Panc1 (cell line): ENCODE results near the gene SLX4IP. TPM values are rescaled to one million over a fixed set of nuclear protein-coding genes. Genes with fewer than 3 reads are reported as not detected.

ENCODE experiments used
- ATAC-seq: fragments of 200-7000 bp; cut with Tn5 transposase; 2 replicates; pipeline ENCODE4 v1.9.1; 2020; ENCODE audit warnings: mild to moderate bottlenecking, moderate library complexity
- BruUV-seq: library from RNA; stranded (reverse); fragments of 400-500 nt; replicated peaks from 2 replicates; lab custom pipeline; 2021; lab: Mats Ljungman, UMichigan
- CTCF ChIA-PET: fragments of 300-600 bp; sonication (Branson Sonifier 250); formaldehyde crosslinking; loops from one replicate; lab custom pipeline; 2022; ENCODE audit warnings: antibody characterized with exemption; lab: Charles Lee
- POLR2A ChIA-PET: fragments of 300-600 bp; sonication (Branson Sonifier 250); formaldehyde crosslinking; loops from one replicate; lab custom pipeline; 2022; ENCODE audit warnings: antibody characterized with exemption; lab: Charles Lee
- DNase-seq: peaks from one replicate; pipeline ENCODE4 v3.0.0-alpha.2; 2010; ENCODE audit warnings: low read depth, low spot score
- H3K27ac ChIP-seq: 2 replicates; pipeline ENCODE4 v1.5.1; 2011; ENCODE audit warnings: mild to moderate bottlenecking, low read length, inconsistent platforms
- H3K27me3 ChIP-seq: fragments of 200-500 bp; sonication (Bioruptor generic); 2 replicates; pipeline ENCODE4 v1.6.0; 2014; ENCODE audit warnings: low read length, inconsistent platforms; ENCODE audit not compliant: control insufficient read depth, insufficient read depth
- H3K36me3 ChIP-seq: fragments of 200-500 bp; sonication (Bioruptor generic); 2 replicates; pipeline ENCODE4 v1.5.1; 2014; ENCODE audit warnings: inconsistent platforms, mild to moderate bottlenecking, low read length, moderate library complexity; ENCODE audit not compliant: control insufficient read depth, insufficient read depth
- H3K4me1 ChIP-seq: 2 replicates; pipeline ENCODE4 v1.5.1; 2011; ENCODE audit warnings: inconsistent platforms, mild to moderate bottlenecking, low read length, moderate library complexity; ENCODE audit not compliant: control insufficient read depth, insufficient read depth
- H3K4me3 ChIP-seq, 2 experiments: 2 replicates each; pipeline ENCODE4 v1.5.1; 2011 to 2012; ENCODE audit warnings: low read depth in 2 of 2, low read length in 2 of 2, mild to moderate bottlenecking in 2 of 2, inconsistent platforms in 1 of 2, moderate library complexity in 1 of 2
- H3K9me3 ChIP-seq: fragments of 200-500 bp; sonication (Bioruptor generic); 2 replicates; pipeline ENCODE4 v1.5.1; 2014; ENCODE audit warnings: low read depth, mild to moderate bottlenecking, inconsistent platforms, low read length, moderate library complexity; ENCODE audit not compliant: control insufficient read depth, insufficient read depth
- CTCF ChIP-seq: fragments of 450-650 bp; IDR thresholded peaks from 2 replicates; pipeline ENCODE4 v1.5.1; 2017; ENCODE audit warnings: mild to moderate bottlenecking
- POLR2AphosphoS5 ChIP-seq: IDR thresholded peaks from 2 replicates; pipeline ENCODE4 v1.6.1; 2012; ENCODE audit warnings: mild to moderate bottlenecking, low read depth, low read length, moderate library complexity
- REST ChIP-seq, 2 experiments: IDR thresholded peaks; 2 replicates each; pipeline ENCODE4 v1.6.1; 2011 to 2012; ENCODE audit warnings: low read depth in 2 of 2, control low read depth in 1 of 2, low read length in 1 of 2, mild to moderate bottlenecking in 1 of 2, moderate library complexity in 1 of 2; ENCODE audit not compliant: insufficient read depth in 1 of 2
- SIN3A ChIP-seq: IDR thresholded peaks from 2 replicates; pipeline ENCODE4 v1.6.1; 2012; ENCODE audit warnings: low read depth, mild to moderate bottlenecking, low read length, moderate library complexity, borderline replicate concordance; ENCODE audit not compliant: insufficient read depth
- TCF7L2 ChIP-seq: IDR thresholded peaks from 2 replicates; pipeline ENCODE4 v1.6.1; 2011; ENCODE audit warnings: mild to moderate bottlenecking, low read depth, low read length, inconsistent platforms
- in situ Hi-C: cut with HindIII; loops from 2 replicates; pipeline ENCODE4 v1.10.0; 2016; ENCODE audit warnings: low sequenced_read_pairs, low pct_unique_long_range_greater_than_20kb
- intact Hi-C: fragments of 100-400 bp; cut with micrococcal nuclease; formaldehyde crosslinking; loops from one replicate; pipeline ENCODE4 v1.10.0; 2022; ENCODE audit not compliant: unreplicated experiment
- total RNA-seq: library from RNA; stranded (reverse); gene quantifications from one replicate; pipeline ENCODE4 v1.2.1, GENCODE V29; 2021; ENCODE audit not compliant: unreplicated experiment

Gene SLX4IP
- total RNA-seq, 1 experiment from 2014 or later, result 5.4 TPM

- CTCF ChIA-PET, result no interaction called here
- TF ChIP-seq REST (IDR thresholded peaks at IDR 0.05; ENCODE audit: insufficient read depth in 1 of 2, low read depth in 2 of 2, low read length in 1 of 2) (no peak), TCF7L2 (no peak), SIN3A (no peak), POLR2AphosphoS5 (no peak), CTCF (no peak)
- in situ Hi-C loops, result no loop called here
- ATAC-seq (no peak), DNase-seq (no peak)
- Histone ChIP-seq H3K27ac (no peak overlapping the region), H3K4me1 (peaks cover 20% of the 10 kb centered on the region), H3K27me3 (no peaks in the 10 kb centered on the region), H3K4me3 (no peak overlapping the region), H3K9me3 (no peaks in the 10 kb centered on the region), H3K36me3 (no peaks in the 10 kb centered on the region)
- POLR2A ChIA-PET, result no interaction called here
- BruUV-seq, result no TSS peak
- intact Hi-C loops, result no loop called here
These were observed 84.4 kb downstream of the SLX4IP start for GRCh38 chr20:10519361-10520046.

GRCh38 chr20:10520528-10520927, 85.4 kb downstream of the SLX4IP start:
- Histone ChIP-seq H3K36me3 (no peaks in the 10 kb centered on the region), H3K4me1 (peaks cover 24% of the 10 kb centered on the region), H3K27ac (no peak overlapping the region), H3K27me3 (no peaks in the 10 kb centered on the region), H3K4me3 (no peak overlapping the region), H3K9me3 (no peaks in the 10 kb centered on the region)
- ATAC-seq, result no peak
- POLR2A ChIA-PET, result no interaction called here
- TF ChIP-seq SIN3A (no peak), REST (IDR thresholded peaks at IDR 0.05; ENCODE audit: insufficient read depth in 1 of 2, low read depth in 2 of 2, low read length in 1 of 2) (no peak), TCF7L2 (no peak), CTCF (no peak), POLR2AphosphoS5 (no peak)
- no TSS peak for BruUV-seq
- in situ Hi-C loops (no loop called here), intact Hi-C loops (no loop called here)
- no peak for DNase-seq
- CTCF ChIA-PET, result no interaction called here
